GM12891 (cell line): Measurements from ENCODE around the gene TRIM37.

ENCODE experiments used
- PAX5 ChIP-seq: IDR thresholded peaks from 2 replicates; pipeline ENCODE4 v1.6.1; 2011; ENCODE audit warnings: low read length, moderate library complexity, mild to moderate bottlenecking; ENCODE audit not compliant: insufficient read depth, severe bottlenecking
- POLR2A ChIP-seq: IDR thresholded peaks from 2 replicates; pipeline ENCODE4 v1.6.1; 2011; ENCODE audit warnings: low read depth, low read length, control low read depth
- POLR2AphosphoS5 ChIP-seq: IDR thresholded peaks from 2 replicates; pipeline ENCODE4 v1.6.1; 2011; ENCODE audit warnings: low read depth, low read length, control low read depth
- POU2F2 ChIP-seq: IDR thresholded peaks from 2 replicates; pipeline ENCODE4 v1.6.1; 2011; ENCODE audit warnings: low read depth, mild to moderate bottlenecking, control low read depth, low read length, moderate library complexity
- SPI1 ChIP-seq: IDR thresholded peaks from 2 replicates; pipeline ENCODE4 v1.6.1; 2011; ENCODE audit warnings: low read depth, low read length, control low read depth

- no peak for TF ChIP-seq POLR2A
- TF ChIP-seq POLR2AphosphoS5, result no peak
- no peak for TF ChIP-seq POU2F2
- TF ChIP-seq PAX5, result no peak
- no peak for TF ChIP-seq SPI1
Measured at GRCh38 chr17:59152925-59153324, 46.2 kb upstream of the TRIM37 start.
